Measurements from ENCODE around the gene IFNGR2. TPM values are rescaled to one million over a fixed set of nuclear protein-coding genes. Genes with fewer than 3 reads are reported as not detected.

IFNGR2 gene
- total and polyA plus RNA-seq, 2 of the 13 experiments (the other 11 are each of a cell fraction or from before 2014, with no cell fraction given), result 61.3 to 117 TPM

DNA sequence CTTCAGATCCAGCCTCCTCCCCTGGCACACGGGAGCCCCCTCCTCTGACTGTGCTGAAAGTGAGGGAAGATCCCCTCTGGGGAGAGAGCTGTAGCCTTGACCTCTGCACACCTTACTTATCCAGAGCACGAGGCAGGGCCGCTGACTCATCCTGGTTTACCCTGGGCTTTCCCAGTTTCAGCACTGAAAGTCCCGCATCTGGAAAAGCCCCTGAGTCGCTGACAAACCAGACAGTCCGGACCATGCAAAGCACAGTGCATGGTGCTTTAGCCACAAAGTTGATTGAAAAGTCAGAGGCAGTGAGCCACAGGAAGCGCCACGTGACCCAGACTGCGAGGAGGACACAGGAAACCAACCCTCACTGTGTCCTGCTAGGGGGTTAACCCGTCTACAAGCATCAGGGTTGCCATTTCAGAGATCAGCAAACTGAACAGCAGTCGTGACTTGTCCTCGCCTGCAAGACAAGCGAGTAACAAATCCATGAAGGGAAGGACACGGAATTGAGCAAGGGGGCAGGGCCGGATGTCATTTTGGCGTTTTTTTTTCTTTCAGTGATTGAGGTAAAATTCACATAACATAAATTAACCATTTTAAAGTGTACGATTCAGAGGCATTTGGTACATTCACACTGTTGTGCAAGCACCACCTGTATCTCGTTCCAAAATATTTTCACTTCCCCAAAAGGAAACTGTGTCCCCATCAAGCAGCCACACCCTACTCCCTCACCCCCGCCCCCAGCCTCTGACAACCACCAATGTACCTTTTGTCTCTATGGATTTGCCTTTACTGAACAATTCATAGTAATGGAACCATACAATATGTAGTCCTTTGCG lies 19.9 kb upstream of the IFNGR2 start (continued):
- 0 out of 2 replicates have a peak, but pooled peaks have one; percentile 36 for TF ChIP-seq NFIC (IDR thresholded peaks at IDR 0.05; ENCODE audit: low read length)
- peak; percentile 37; the same call in 1 of the 2 replicates for TF ChIP-seq ZNF12 (CRISPR knock-in tag; IDR thresholded peaks at IDR 0.05)
- TF ChIP-seq, protein P1, sequence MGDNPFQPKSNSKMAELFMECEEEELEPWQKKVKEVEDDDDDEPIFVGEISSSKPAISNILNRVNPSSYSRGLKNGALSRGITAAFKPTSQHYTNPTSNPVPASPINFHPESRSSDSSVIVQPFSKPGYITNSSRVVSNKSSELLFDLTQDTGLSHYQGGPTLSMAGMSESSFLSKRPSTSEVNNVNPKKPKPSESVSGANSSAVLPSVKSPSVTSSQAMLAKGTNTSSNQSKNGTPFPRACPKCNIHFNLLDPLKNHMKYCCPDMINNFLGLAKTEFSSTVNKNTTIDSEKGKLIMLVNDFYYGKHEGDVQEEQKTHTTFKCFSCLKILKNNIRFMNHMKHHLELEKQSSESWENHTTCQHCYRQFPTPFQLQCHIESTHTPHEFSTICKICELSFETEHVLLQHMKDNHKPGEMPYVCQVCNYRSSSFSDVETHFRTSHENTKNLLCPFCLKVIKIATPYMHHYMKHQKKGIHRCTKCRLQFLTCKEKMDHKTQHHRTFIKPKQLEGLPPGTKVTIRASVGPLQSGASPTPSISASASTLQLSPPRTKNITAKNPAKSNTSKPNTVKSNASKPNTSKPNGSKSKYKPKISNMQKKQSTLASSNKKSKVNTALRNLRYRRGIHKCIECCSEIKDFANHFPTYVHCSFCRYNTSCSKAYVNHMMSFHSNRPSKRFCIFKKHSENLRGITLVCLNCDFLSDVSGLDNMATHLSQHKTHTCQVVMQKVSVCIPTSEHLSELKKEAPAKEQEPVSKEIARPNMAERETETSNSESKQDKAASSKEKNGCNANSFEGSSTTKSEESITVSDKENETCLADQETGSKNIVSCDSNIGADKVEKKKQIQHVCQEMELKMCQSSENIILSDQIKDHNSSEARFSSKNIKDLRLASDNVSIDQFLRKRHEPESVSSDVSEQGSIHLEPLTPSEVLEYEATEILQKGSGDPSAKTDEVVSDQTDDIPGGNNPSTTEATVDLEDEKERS (CRISPR knock-in tag; IDR thresholded peaks at IDR 0.05), result 0 out of 2 replicates have a peak, but pooled peaks have one; percentile 42
- TF ChIP-seq ZNF709 (CRISPR knock-in tag; IDR thresholded peaks at IDR 0.05), result no peak
- TF ChIP-seq KLF12 (CRISPR knock-in tag; IDR thresholded peaks at IDR 0.05; ENCODE audit: borderline replicate concordance), result no peak
- TF ChIP-seq NFRKB (IDR thresholded peaks at IDR 0.05), result no peak
- TF ChIP-seq NONO (IDR thresholded peaks at IDR 0.05), result no peak
- TF ChIP-seq NONO (CRISPR knock-in tag; conservative IDR thresholded peaks at IDR 0.05), result peak; percentile 79; the same call in 1 of the 2 replicates
- TF ChIP-seq RFX5 (IDR thresholded peaks at IDR 0.05; ENCODE audit: low read depth, low read length), result no peak
- TF ChIP-seq ZNF816 (CRISPR knock-in tag; IDR thresholded peaks at IDR 0.05; ENCODE audit: borderline replicate concordance), result no peak
- TF ChIP-seq CERS6 (CRISPR knock-in tag; IDR thresholded peaks at IDR 0.05), result no peak
- TF ChIP-seq ZBTB38 (CRISPR knock-in tag; IDR thresholded peaks at IDR 0.05), result 0 out of 2 replicates have a peak, but pooled peaks have one; percentile 15
- TF ChIP-seq ZNF260 (CRISPR knock-in tag; IDR thresholded peaks at IDR 0.05; ENCODE audit: borderline replicate concordance, low read depth), result no peak
- TF ChIP-seq ZNF878 (CRISPR knock-in tag; IDR thresholded peaks at IDR 0.05), result peak; percentile 77; the same call in 1 of the 2 replicates
- TF ChIP-seq ARHGAP35 (CRISPR knock-in tag; IDR thresholded peaks at IDR 0.05; ENCODE audit: borderline replicate concordance), result no peak
- TF ChIP-seq, protein P2, sequence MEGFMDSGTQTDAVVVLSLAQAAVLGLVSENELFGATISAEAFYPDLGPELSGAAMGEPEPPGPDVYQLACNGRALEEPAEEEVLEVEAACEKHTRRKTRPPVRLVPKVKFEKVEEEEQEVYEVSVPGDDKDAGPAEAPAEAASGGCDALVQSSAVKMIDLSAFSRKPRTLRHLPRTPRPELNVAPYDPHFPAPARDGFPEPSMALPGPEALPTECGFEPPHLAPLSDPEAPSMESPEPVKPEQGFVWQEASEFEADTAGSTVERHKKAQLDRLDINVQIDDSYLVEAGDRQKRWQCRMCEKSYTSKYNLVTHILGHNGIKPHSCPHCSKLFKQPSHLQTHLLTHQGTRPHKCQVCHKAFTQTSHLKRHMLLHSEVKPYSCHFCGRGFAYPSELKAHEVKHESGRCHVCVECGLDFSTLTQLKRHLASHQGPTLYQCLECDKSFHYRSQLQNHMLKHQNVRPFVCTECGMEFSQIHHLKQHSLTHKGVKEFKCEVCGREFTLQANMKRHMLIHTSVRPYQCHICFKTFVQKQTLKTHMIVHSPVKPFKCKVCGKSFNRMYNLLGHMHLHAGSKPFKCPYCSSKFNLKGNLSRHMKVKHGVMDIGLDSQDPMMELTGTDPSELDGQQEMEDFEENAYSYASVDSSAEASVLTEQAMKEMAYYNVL (CRISPR knock-in tag; IDR thresholded peaks at IDR 0.05; ENCODE audit: borderline replicate concordance), result 0 out of 2 replicates have a peak, but pooled peaks have one; percentile 30
- TF ChIP-seq PITX1 (CRISPR knock-in tag; IDR thresholded peaks at IDR 0.05), result peak; percentile 94
- TF ChIP-seq, protein P3, sequence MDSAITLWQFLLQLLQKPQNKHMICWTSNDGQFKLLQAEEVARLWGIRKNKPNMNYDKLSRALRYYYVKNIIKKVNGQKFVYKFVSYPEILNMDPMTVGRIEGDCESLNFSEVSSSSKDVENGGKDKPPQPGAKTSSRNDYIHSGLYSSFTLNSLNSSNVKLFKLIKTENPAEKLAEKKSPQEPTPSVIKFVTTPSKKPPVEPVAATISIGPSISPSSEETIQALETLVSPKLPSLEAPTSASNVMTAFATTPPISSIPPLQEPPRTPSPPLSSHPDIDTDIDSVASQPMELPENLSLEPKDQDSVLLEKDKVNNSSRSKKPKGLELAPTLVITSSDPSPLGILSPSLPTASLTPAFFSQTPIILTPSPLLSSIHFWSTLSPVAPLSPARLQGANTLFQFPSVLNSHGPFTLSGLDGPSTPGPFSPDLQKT (CRISPR knock-in tag; IDR thresholded peaks at IDR 0.05; ENCODE audit: borderline replicate concordance), result no peak

Measured in HepG2 (cell line).